Endothelial cell of umbilical vein (primary cell): ENCODE measurements around the gene GTF2A2. TPM values are rescaled to one million over a fixed set of nuclear protein-coding genes. Genes with fewer than 3 reads are reported as not detected.

Experiments used
- BruUV-seq: library from RNA; stranded (reverse); fragments of 400-500 nt; replicated peaks from 2 replicates; lab custom pipeline; 2021; lab: Mats Ljungman, UMichigan
- CTCF ChIA-PET: fragments of 300-600, 350-600 bp; sonication (Branson Sonifier 250); formaldehyde crosslinking; loops from one replicate; lab custom pipeline; 2021; ENCODE audit warnings: antibody characterized with exemption, inconsistent platforms; lab: Charles Lee
- POLR2A ChIA-PET: fragments of 300-600, 350-600 bp; sonication (Branson Sonifier 250); formaldehyde crosslinking; loops from one replicate; lab custom pipeline; 2021; ENCODE audit warnings: antibody characterized with exemption, inconsistent platforms; lab: Charles Lee
- DNase-seq: peaks from one replicate; pipeline ENCODE4 v3.0.0-alpha.2; 2011; ENCODE audit warnings: low read depth, low spot score
- FAIRE-seq: peaks from 2 replicates; lab custom pipeline; 2011; peaks lifted over from hg19 to GRCh38; lab: Jason Lieb, UNC
- H2AFZ ChIP-seq: 2 replicates; pipeline ENCODE4 v1.6.0; 2012; ENCODE audit warnings: low read depth, low read length, control low read depth, inconsistent platforms
- H3K27ac ChIP-seq: 2 replicates; pipeline ENCODE4 v1.5.1; 2011; ENCODE audit warnings: low read depth, mild to moderate bottlenecking, control low read depth, low read length, moderate library complexity; ENCODE audit not compliant: insufficient read depth
- H3K27me3 ChIP-seq, 2 experiments: 2 replicates each; pipeline versions ENCODE4 v1.6.0 to v1.6.1; 2011; ENCODE audit warnings: low read length in 2 of 2, mixed read lengths in 1 of 2; ENCODE audit not compliant: control insufficient read depth in 2 of 2, insufficient read depth in 2 of 2
- H3K36me3 ChIP-seq, 2 experiments: 2 replicates in 1 of 2; 3 replicates in 1 of 2; pipeline ENCODE4 v1.5.1; 2011; ENCODE audit warnings: low read length in 2 of 2, mild to moderate bottlenecking in 1 of 2, moderate library complexity in 1 of 2; ENCODE audit not compliant: control insufficient read depth in 2 of 2, insufficient read depth in 2 of 2; ENCODE audit errors: extremely low read depth in 1 of 2
- H3K4me1 ChIP-seq: 3 replicates; pipeline ENCODE4 v1.5.1; 2011; ENCODE audit warnings: mild to moderate bottlenecking, low read length; ENCODE audit not compliant: control insufficient read depth, insufficient read depth; ENCODE audit errors: extremely low read depth
- H3K4me2 ChIP-seq: 2 replicates; pipeline ENCODE4 v1.6.1; 2011; ENCODE audit warnings: low read length, control low read depth, mixed read lengths; ENCODE audit not compliant: insufficient read depth
- H3K4me3 ChIP-seq, 3 experiments: fragments of 200-600 bp in 1 of 3; sonication (generic), shearing (Covaris generic) in 1 of 3; replicated peaks in 1 of 3; 2 replicates each; pipeline ENCODE4 v1.5.1; 2011 to 2016; ENCODE audit warnings: control low read depth in 3 of 3, low read length in 3 of 3, mild to moderate bottlenecking in 2 of 3, inconsistent platforms in 1 of 3, low read depth in 1 of 3, moderate library complexity in 1 of 3; ENCODE audit not compliant: insufficient read depth in 1 of 3
- H3K79me2 ChIP-seq: 2 replicates; pipeline ENCODE4 v1.6.0; 2012; ENCODE audit warnings: low read length, inconsistent platforms; ENCODE audit not compliant: control insufficient read depth, insufficient read depth
- H3K9ac ChIP-seq: replicated peaks from 2 replicates; pipeline ENCODE3; 2011; ENCODE audit warnings: low read length, control low read depth; ENCODE audit not compliant: insufficient read depth; ENCODE audit errors: extremely low read depth
- H3K9me1 ChIP-seq: replicated peaks from 3 replicates; pipeline ENCODE4 v1.6.0; 2011; ENCODE audit warnings: mild to moderate bottlenecking, low read length; ENCODE audit not compliant: control insufficient read depth, insufficient read depth; ENCODE audit errors: extremely low read depth
- H3K9me3 ChIP-seq: replicated peaks from 2 replicates; pipeline ENCODE4 v1.5.1; 2012; ENCODE audit warnings: low read length, inconsistent platforms; ENCODE audit not compliant: control insufficient read depth, insufficient read depth
- H4K20me1 ChIP-seq: replicated peaks from 2 replicates; pipeline ENCODE3; 2011; ENCODE audit warnings: mild to moderate bottlenecking, low read length; ENCODE audit not compliant: control insufficient read depth, insufficient read depth; ENCODE audit errors: extremely low read depth
- EZH2 ChIP-seq: IDR thresholded peaks from 2 replicates; pipeline ENCODE4 v1.6.1; 2012; ENCODE audit warnings: borderline replicate concordance, low read depth, mild to moderate bottlenecking, moderate library complexity, low read length, inconsistent platforms; ENCODE audit not compliant: severe bottlenecking
- FOS ChIP-seq: IDR thresholded peaks from 2 replicates; pipeline ENCODE4 v1.6.1; 2011; ENCODE audit warnings: mild to moderate bottlenecking, low read length, moderate library complexity, borderline replicate concordance; ENCODE audit not compliant: insufficient read depth
- GATA2 ChIP-seq: IDR thresholded peaks from 2 replicates; pipeline ENCODE4 v1.7.0; 2011; ENCODE audit warnings: low read depth, mild to moderate bottlenecking, moderate library complexity, mixed read lengths, low read length; ENCODE audit not compliant: insufficient read length, insufficient read depth
- JUN ChIP-seq: IDR thresholded peaks from 2 replicates; pipeline ENCODE4 v1.6.1; 2011; ENCODE audit warnings: borderline replicate concordance, low read depth; ENCODE audit not compliant: insufficient read length, insufficient read depth
- MYC ChIP-seq: IDR thresholded peaks from one replicate; pipeline ENCODE4 v1.6.1; 2011; ENCODE audit warnings: mild to moderate bottlenecking, low read depth, low read length
- POLR2A ChIP-seq: IDR thresholded peaks from 2 replicates; pipeline ENCODE4 v1.6.1; 2012; ENCODE audit warnings: low read depth, mild to moderate bottlenecking, control low read depth, low read length
- POLR2AphosphoS5 ChIP-seq: IDR thresholded peaks from 2 replicates; pipeline ENCODE4 v1.6.1; 2012; ENCODE audit warnings: low read depth, mild to moderate bottlenecking, control low read depth, low read length, moderate library complexity; ENCODE audit not compliant: insufficient read depth
- dilution Hi-C: fragments of 300-500 bp; cut with MboI; formaldehyde crosslinking; loops from one replicate; pipeline ENCODE4 v1.15.0; 2019; ENCODE audit warnings: low sequenced_read_pairs; ENCODE audit not compliant: extremely low pct_ligation_motif_present
- intact Hi-C: fragments of 100-400 bp; cut with micrococcal nuclease; formaldehyde crosslinking; loops from one replicate; pipeline ENCODE4 v1.10.0; 2022
- polyA plus RNA-seq, 4 experiments: library from polyadenylated mRNA; depleted of rRNA in 3 of 4; stranded (reverse) in 3 of 4; unstranded in 1 of 4; fragments of >200 nt; gene quantifications; 2 replicates each; pipeline versions ENCODE4 v1.2.1 to v1.2.3, GENCODE V29; 2011 to 2012; ENCODE audit warnings: missing spikeins in 1 of 4
- total RNA-seq: library from RNA; stranded (reverse); gene quantifications from 2 replicates; pipeline ENCODE4 v1.2.3, GENCODE V29; 2021
- TF ChIP-seq, protein P1 (sequence below), 2 donors: IDR thresholded peaks; 1 replicate in 1 of 2; 2 replicates in 1 of 2; pipeline ENCODE4 v1.5.1; 2011; ENCODE audit warnings: low read length in 2 of 2, mild to moderate bottlenecking in 2 of 2, moderate library complexity in 2 of 2, control low read depth in 1 of 2, inconsistent platforms in 1 of 2, low read depth in 1 of 2; ENCODE audit not compliant: insufficient read depth in 1 of 2; ENCODE audit errors: extremely low read depth in 1 of 2
- TF ChIP-seq, protein P2 (sequence below): IDR thresholded peaks from 2 replicates; pipeline ENCODE4 v1.6.1; 2011; ENCODE audit not compliant: insufficient read depth, insufficient read length

GTF2A2 gene
- total and polyA plus RNA-seq, 2 donors (not counting 3 experiments of a cell fraction or from before 2014, with no cell fraction given) = 67.9 to 128 TPM

DNA sequence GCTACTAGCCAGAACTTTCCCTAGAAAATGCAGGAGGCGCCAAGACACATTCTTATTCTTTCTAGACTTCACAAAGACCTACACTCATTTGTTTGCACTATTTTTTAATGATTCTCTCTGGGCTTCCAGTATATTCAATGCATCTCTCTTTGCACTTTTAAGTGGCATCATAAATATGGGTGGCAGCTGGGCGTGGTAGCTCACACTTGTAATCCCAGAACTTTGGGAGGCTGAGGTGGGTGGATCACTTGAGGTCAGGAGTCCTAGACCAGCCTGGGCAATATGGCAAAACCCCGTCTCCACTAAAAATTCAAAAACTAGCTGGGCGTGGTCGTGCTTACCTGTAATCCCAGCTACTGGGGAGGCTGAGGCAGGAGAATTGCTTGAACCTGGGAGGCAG is 51.3 kb downstream of the GTF2A2 start:
- no TSS peak for BruUV-seq

More for the DNA sequence above, 51.3 kb downstream of the GTF2A2 start:
- TF ChIP-seq MYC = no peak
- TF ChIP-seq POLR2A = no peak
- TF ChIP-seq JUN = no peak
- TF ChIP-seq POLR2AphosphoS5 = no peak
- TF ChIP-seq FOS = no peak
- TF ChIP-seq, protein P1, sequence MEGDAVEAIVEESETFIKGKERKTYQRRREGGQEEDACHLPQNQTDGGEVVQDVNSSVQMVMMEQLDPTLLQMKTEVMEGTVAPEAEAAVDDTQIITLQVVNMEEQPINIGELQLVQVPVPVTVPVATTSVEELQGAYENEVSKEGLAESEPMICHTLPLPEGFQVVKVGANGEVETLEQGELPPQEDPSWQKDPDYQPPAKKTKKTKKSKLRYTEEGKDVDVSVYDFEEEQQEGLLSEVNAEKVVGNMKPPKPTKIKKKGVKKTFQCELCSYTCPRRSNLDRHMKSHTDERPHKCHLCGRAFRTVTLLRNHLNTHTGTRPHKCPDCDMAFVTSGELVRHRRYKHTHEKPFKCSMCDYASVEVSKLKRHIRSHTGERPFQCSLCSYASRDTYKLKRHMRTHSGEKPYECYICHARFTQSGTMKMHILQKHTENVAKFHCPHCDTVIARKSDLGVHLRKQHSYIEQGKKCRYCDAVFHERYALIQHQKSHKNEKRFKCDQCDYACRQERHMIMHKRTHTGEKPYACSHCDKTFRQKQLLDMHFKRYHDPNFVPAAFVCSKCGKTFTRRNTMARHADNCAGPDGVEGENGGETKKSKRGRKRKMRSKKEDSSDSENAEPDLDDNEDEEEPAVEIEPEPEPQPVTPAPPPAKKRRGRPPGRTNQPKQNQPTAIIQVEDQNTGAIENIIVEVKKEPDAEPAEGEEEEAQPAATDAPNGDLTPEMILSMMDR (IDR thresholded peaks at IDR 0.05; ENCODE audit: extremely low read depth in 1 of 2, insufficient read depth in 1 of 2, low read depth in 1 of 2, low read length in 2 of 2) = no peak
- no peak for TF ChIP-seq GATA2
- TF ChIP-seq, protein P2, sequence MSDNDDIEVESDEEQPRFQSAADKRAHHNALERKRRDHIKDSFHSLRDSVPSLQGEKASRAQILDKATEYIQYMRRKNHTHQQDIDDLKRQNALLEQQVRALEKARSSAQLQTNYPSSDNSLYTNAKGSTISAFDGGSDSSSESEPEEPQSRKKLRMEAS = no peak
- TF ChIP-seq EZH2 = no peak
- Histone ChIP-seq H3K9me3 (no peaks in the 10 kb centered on the region), H3K9ac (no peak overlapping the region), H3K4me2 (no peak overlapping the region), H3K36me3 (no peaks in the 10 kb centered on the region), H2AFZ (no peak overlapping the region), H3K4me1 (no peaks in the 10 kb centered on the region), H4K20me1 (no peaks in the 10 kb centered on the region), H3K79me2 (no peaks in the 10 kb centered on the region), H3K9me1 (no peaks in the 10 kb centered on the region), H3K4me3 (no peak overlapping the region), H3K27ac (no peak overlapping the region), H3K27me3 (no peaks in the 10 kb centered on the region)
- intact Hi-C loops (no loop called here), dilution Hi-C loops (no loop called here)
- ChIA-PET CTCF (interaction anchor here (0.8 kb wide), 1 partner anchor 77 kb away, joined by 3 read pairs; no protein-coding TSS in a partner anchor), POLR2A (no interaction called here)
- DNase-seq = no peak
- FAIRE-seq = no peak
